Endothelial cell of umbilical vein (primary cell): ENCODE results near the gene SNX25.

Experiments used
- CTCF ChIP-seq, 2 donors: IDR thresholded peaks; 1 replicate in 1 of 2; 2 replicates in 1 of 2; pipeline ENCODE4 v1.5.1; 2011; ENCODE audit warnings: low read length in 2 of 2, mild to moderate bottlenecking in 2 of 2, moderate library complexity in 2 of 2, control low read depth in 1 of 2, inconsistent platforms in 1 of 2, low read depth in 1 of 2; ENCODE audit not compliant: insufficient read depth in 1 of 2; ENCODE audit errors: extremely low read depth in 1 of 2
- EZH2 ChIP-seq: IDR thresholded peaks from 2 replicates; pipeline ENCODE4 v1.6.1; 2012; ENCODE audit warnings: borderline replicate concordance, low read depth, mild to moderate bottlenecking, moderate library complexity, low read length, inconsistent platforms; ENCODE audit not compliant: severe bottlenecking

GRCh38 chr4:185222598-185222997, 13.2 kb downstream of the SNX25 start:
- TF ChIP-seq EZH2 (no peak), CTCF (IDR thresholded peaks at IDR 0.05; ENCODE audit: extremely low read depth in 1 of 2, insufficient read depth in 1 of 2, low read depth in 1 of 2, low read length in 2 of 2) (no peak)
